Erythroblast (primary cell): ENCODE data around the gene TNNI2.

Source experiments
- DNase-seq, 2 experiments: peaks; one replicate each; lab custom pipeline; 2025; lab: John Stamatoyannopoulos, UW
- GATA1 ChIP-seq: IDR thresholded peaks from 2 replicates; pipeline ENCODE4 v1.6.1; 2011; ENCODE audit warnings: low read depth, mild to moderate bottlenecking, control low read depth, low read length, moderate library complexity
- POLR2A ChIP-seq: IDR thresholded peaks from 2 replicates; pipeline ENCODE4 v1.6.1; 2011; ENCODE audit warnings: mild to moderate bottlenecking, low read length

The TNNI2 gene

GRCh38 chr11:1852271-1852876, 13.6 kb downstream of the TNNI2 start:
- TF ChIP-seq POLR2A: no peak
- no peak for TF ChIP-seq GATA1
- no peak for DNase-seq

DNA sequence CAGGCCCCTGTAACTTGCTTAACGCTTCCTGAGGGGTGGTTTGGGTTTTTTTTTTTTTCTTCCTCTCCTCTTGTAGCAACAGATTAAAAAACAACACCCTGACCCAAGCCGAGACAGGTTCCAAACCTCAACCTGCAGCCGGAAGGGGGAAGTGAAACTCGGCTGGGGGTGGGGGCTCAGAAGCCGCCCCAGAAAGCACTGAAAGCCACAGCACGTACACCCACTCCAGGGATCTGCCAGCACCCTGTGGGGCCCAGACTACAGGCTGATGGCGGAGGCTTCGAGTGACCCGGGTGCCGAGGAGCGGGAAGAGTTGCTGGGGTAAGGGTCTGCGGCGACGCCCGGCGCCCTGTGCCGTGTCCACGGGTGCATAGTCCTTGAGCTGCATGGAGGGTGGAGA, 14.1 kb downstream of the TNNI2 start, which contains the start of gene LSP1:
LSP1 (plus strand) TSS at position 208 of the 400 bp plus-strand sequence; CDS start at position 269, 61 bp downstream.
- TF ChIP-seq POLR2A (no peak), GATA1 (no peak)
- no peak for DNase-seq

GRCh38 chr11:1853376-1854131, 14.8 kb downstream of the TNNI2 start:
- no peak for TF ChIP-seq GATA1
- TF ChIP-seq POLR2A: no peak
- DNase-seq: no peak

DNA sequence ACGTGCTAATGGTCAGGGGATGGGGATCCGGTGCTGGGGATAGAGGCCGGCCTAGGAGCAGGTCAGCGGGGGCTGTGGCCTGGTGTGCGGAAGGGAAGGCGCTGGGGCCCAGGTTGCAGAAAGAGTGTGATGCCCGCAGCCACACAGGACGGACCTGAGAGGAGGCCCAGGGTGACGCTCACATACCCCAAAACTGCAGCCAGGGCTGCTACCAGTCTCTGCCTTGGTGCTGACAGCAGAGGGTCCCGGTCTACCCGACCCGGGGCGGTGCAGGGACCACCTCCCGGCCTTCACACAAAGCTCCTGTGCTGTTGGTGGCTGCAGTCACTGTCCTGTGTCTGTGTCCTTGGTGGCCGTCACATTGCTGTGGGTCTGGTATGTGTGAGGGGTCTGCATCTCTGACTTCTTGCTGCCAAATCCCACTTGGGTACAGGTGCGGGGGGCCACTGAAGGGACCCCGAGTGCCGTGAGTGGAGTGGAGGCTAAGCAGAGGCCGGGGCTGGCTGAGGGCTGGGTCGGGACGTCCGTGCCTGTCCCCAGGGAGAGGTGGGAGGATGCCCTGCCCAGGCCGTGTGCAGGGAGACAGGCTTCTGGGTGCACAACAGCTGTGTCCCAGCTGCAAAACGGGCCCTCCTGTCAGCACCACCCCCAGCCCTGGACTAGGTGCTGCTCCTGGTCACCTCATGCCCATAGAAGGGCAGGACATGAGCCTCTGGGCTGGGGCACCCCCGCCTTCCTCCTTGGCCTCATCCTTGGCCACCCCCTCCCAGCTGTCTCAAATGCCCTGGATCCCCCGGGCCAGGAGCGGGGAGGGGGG, 15.6 kb downstream of the TNNI2 start:
- DNase-seq: no peak
- no peak for TF ChIP-seq POLR2A
- no peak for TF ChIP-seq GATA1

- TF ChIP-seq POLR2A (no peak), GATA1 (no peak)
- no peak for DNase-seq
These were observed 16.4 kb downstream of the TNNI2 start for GRCh38 chr11:1854949-1855885.

GRCh38 chr11:1855886-1856265, 17.1 kb downstream of the TNNI2 start:
- DNase-seq: no peak
- TF ChIP-seq GATA1 (no peak), POLR2A (no peak)

GRCh38 chr11:1856306-1857005, 17.7 kb downstream of the TNNI2 start:
- TF ChIP-seq POLR2A (no peak), GATA1 (no peak)
- DNase-seq: no peak

DNA sequence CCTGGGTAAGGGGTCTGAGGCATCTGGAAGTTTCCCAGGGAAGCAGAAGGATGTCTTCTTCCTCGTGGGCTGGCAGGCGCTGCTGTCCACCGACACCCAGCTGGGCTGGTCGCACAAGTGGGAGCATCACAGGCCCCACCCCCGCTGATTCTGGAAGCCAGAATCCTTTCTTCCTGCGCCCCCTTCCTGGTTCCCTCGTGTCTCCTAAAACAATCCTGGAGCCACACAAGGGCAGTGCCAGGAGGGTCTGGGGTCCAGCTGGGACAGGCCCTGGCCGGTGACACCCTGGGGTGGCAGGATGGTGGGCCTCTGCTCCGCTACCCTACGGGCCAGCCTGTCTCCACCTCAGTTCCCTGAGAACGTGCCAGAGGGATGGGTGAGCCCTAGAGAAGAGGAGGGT, 18.3 kb downstream of the TNNI2 start:
- DNase-seq: no peak
- TF ChIP-seq GATA1 (no peak), POLR2A (no peak)

GRCh38 chr11:1858154-1858553, 19.4 kb downstream of the TNNI2 start:
- no peak for DNase-seq
- no peak for TF ChIP-seq POLR2A
- TF ChIP-seq GATA1: no peak

GRCh38 chr11:1858576-1858975, 19.8 kb downstream of the TNNI2 start:
- TF ChIP-seq GATA1 (no peak), POLR2A (no peak)
- DNase-seq: no peak

- no peak for TF ChIP-seq GATA1
- no peak for TF ChIP-seq POLR2A
- no peak for DNase-seq
These were observed 20.2 kb downstream of the TNNI2 start for GRCh38 chr11:1859004-1859403.

DNA sequence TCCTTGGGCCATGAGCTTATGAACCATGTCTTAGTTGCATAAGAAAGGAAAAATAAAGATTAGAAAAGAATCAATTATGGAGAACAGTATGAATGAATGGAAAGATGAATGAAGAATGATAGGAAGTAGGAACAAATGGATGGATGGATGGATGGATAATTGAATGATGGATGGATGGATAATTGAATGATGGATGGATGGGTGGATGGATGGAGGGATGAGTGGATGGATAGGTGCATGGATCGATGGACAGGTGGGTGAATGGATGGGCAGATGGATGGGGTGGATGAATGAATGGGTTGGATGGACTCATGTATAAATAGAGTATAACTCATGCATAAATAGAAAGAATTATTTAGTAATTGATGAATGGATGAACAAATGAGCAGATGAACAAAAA, 21.3 kb downstream of the TNNI2 start:
- TF ChIP-seq GATA1 (no peak), POLR2A (no peak)
- no peak for DNase-seq
